ENCODE results near the gene LMNA.

- no peak for TF ChIP-seq REST (IDR thresholded peaks at IDR 0.05; ENCODE audit: low read depth, low read length)
- no peak for TF ChIP-seq EP300 (IDR thresholded peaks at IDR 0.05; ENCODE audit: borderline replicate concordance in 1 of 2, low read depth in 1 of 2, low read length in 1 of 2)
- no peak for TF ChIP-seq CTCF (IDR thresholded peaks at IDR 0.05)
- TF ChIP-seq TCF12 (IDR thresholded peaks at IDR 0.05): no peak
- no peak for TF ChIP-seq RFX5 (IDR thresholded peaks at IDR 0.05; ENCODE audit: low read length)
- TF ChIP-seq POLR2AphosphoS5 (IDR thresholded peaks at IDR 0.05; ENCODE audit: low read depth, low read length): no peak
- no peak for TF ChIP-seq MAX (IDR thresholded peaks at IDR 0.05; ENCODE audit: low read depth)
- TF ChIP-seq FOXM1 (IDR thresholded peaks at IDR 0.05; ENCODE audit: low read depth): no peak
- no peak for TF ChIP-seq GABPA (IDR thresholded peaks at IDR 0.05; ENCODE audit: low read depth)
- no peak for TF ChIP-seq RAD21 (IDR thresholded peaks at IDR 0.05; ENCODE audit: low read length)
- no peak for TF ChIP-seq RCOR1 (IDR thresholded peaks at IDR 0.05; ENCODE audit: low read length)
- TF ChIP-seq SIN3A (IDR thresholded peaks at IDR 0.05; ENCODE audit: borderline replicate concordance, low read depth, low read length): no peak
- TF ChIP-seq SMC3 (IDR thresholded peaks at IDR 0.05; ENCODE audit: low read depth, low read length): no peak
- no peak for TF ChIP-seq FOSL2 (IDR thresholded peaks at IDR 0.05; ENCODE audit: borderline replicate concordance, low read depth)
These were observed 42.3 kb upstream of the LMNA start for GRCh38 chr1:156072251-156072650.

All from SK-N-SH (cell line).